Neural crest cell (in vitro differentiated cells): ENCODE results near the gene CCDC137. TPM values are rescaled to one million over a fixed set of nuclear protein-coding genes. Genes with fewer than 3 reads are reported as not detected.

Source experiments
- DNase-seq: peaks from one replicate; pipeline ENCODE4 v3.0.0; 2021; ENCODE audit warnings: low read depth, mixed read lengths, low spot score
- H3K27ac Mint-ChIP-seq: one replicate; pipeline ENCODE4 v1.8.0; 2021; ENCODE audit warnings: mild to moderate bottlenecking, mixed read lengths; ENCODE audit not compliant: unreplicated experiment
- H3K27me3 Mint-ChIP-seq: 2 replicates; pipeline ENCODE4 v1.8.0; 2021; ENCODE audit warnings: low read depth, mild to moderate bottlenecking, mixed read lengths
- H3K36me3 Mint-ChIP-seq: 2 replicates; pipeline ENCODE4 v1.8.0; 2021; ENCODE audit warnings: low read depth, mild to moderate bottlenecking, mixed read lengths
- H3K4me1 Mint-ChIP-seq: 2 replicates; pipeline ENCODE4 v1.8.0; 2021; ENCODE audit warnings: mixed read lengths
- H3K4me3 Mint-ChIP-seq: one replicate; pipeline ENCODE4 v1.8.0; 2021; ENCODE audit warnings: mild to moderate bottlenecking, mixed read lengths
- H3K9me3 Mint-ChIP-seq: 2 replicates; pipeline ENCODE4 v1.8.0; 2021; ENCODE audit warnings: mixed read lengths
- CTCF ChIP-seq: fragments of 200-600 bp; sonication (generic); conservative IDR thresholded peaks from 2 replicates; pipeline ENCODE4 v1.5.0; 2021; ENCODE audit warnings: antibody characterized with exemption, mild to moderate bottlenecking
- total RNA-seq: library from RNA; stranded (reverse); gene quantifications from 2 replicates; pipeline ENCODE4 v1.2.1, GENCODE V29; 2021

The CCDC137 gene
- total RNA-seq, 1 donor from 2014 or later, result 38.3 TPM

- Mint-ChIP-seq H3K27ac (no peak overlapping the region), H3K36me3 (peaks cover 9% of the 10 kb centered on the region), H3K4me1 (peaks cover 11% of the 10 kb centered on the region), H3K4me3 (peak overlapping the region; percentile 16), H3K27me3 (no peaks in the 10 kb centered on the region), H3K9me3 (no peaks in the 10 kb centered on the region)
- no peak for TF ChIP-seq CTCF
- DNase-seq, result no peak
Measured at GRCh38 chr17:81631482-81631881, 35.1 kb upstream of the CCDC137 start.

GRCh38 chr17:81635431-81635830 is 31.1 kb upstream of the CCDC137 start:
- DNase-seq, result no peak
- Mint-ChIP-seq H3K27ac (no peak overlapping the region), H3K9me3 (no peaks in the 10 kb centered on the region), H3K4me1 (peaks cover 14% of the 10 kb centered on the region), H3K4me3 (peak overlapping the region; percentile 96), H3K27me3 (no peaks in the 10 kb centered on the region), H3K36me3 (no peaks in the 10 kb centered on the region)
- TF ChIP-seq CTCF, result no peak

DNA sequence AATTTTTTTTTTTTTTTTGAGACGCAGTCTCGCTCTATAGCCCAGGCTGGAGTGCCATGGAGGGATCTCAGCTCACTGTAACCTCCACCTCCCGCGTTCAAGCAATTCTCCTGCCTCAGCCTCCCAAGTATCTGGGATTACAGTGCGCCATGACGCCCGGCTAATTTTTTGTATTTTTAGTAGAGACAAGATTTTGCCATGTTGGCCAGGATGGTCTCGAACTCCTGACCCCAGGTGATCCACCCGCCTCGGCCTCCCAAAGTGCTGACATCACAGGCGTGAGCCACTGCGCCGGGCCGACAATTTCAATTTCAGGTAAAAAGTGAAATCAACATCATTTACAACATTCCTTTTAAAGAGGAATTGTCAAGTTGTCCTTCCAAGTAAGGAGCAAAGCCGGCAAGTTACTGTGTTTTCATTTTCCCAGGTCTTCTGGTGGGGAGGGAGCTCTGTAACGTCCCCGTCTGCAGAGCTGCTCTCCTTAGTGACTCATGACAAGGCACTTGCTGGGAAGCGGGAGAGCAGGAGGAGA is 30.5 kb upstream of the CCDC137 start:
- no peaks in the 10 kb centered on the region for H3K36me3 Mint-ChIP-seq
- H3K27ac Mint-ChIP-seq, result peak overlapping the region; percentile 96
- no peaks in the 10 kb centered on the region for H3K27me3 Mint-ChIP-seq
- H3K4me1 Mint-ChIP-seq, result peaks cover 14% of the 10 kb centered on the region
- H3K4me3 Mint-ChIP-seq, result peak overlapping the region; percentile 96
- no peak for DNase-seq
- H3K9me3 Mint-ChIP-seq, result no peaks in the 10 kb centered on the region
- TF ChIP-seq CTCF, result no peak

- Mint-ChIP-seq H3K4me3 (peak within 1 kb of the TSS; percentile 96), H3K27me3 (no peaks in the 10 kb centered on the region), H3K9me3 (no peaks in the 10 kb centered on the region), H3K4me1 (peaks cover 14% of the 10 kb centered on the region), H3K27ac (peak within 1 kb of the TSS; percentile 96), H3K36me3 (no peaks in the 10 kb centered on the region)
- peak; percentile 88 for DNase-seq
- TF ChIP-seq CTCF, result no peak
Measured at GRCh38 chr17:81636505-81637288, 29.8 kb upstream of the CCDC137 start, which contains the start of the genes NPLOC4 and TSPAN10. NPLOC4 (minus strand) TSS chr17:81637112; CDS start chr17:81636930, 182 bp downstream. TSPAN10 (plus strand) TSS chr17:81637196; CDS start chr17:81642413, 5,217 bp downstream.

DNA sequence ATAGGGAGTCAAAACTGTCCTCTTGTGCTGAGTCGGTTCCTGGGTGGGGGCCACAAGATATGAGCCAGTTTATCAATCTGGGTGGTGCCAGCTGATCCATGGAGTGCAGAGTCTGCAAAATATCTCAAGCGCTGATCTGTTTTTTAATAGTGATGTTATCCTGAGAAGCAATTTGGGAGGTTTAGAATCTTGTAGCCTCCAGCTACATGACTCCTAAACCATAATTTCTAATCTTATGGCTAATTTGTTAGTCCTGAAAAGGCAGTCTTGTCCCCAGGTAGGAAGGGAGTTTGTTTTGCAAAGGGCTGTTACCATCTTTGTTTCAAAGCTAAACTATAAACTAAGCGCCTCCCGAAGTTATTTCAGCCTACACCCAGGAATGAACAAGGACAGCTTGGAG is 27.9 kb upstream of the CCDC137 start:
- TF ChIP-seq CTCF, result no peak
- no peak overlapping the region for H3K27ac Mint-ChIP-seq
- H3K9me3 Mint-ChIP-seq, result no peaks in the 10 kb centered on the region
- peak overlapping the region; percentile 82 for H3K4me3 Mint-ChIP-seq
- no peak for DNase-seq
- peaks cover 14% of the 10 kb centered on the region for H3K4me1 Mint-ChIP-seq
- H3K36me3 Mint-ChIP-seq, result no peaks in the 10 kb centered on the region
- H3K27me3 Mint-ChIP-seq, result no peaks in the 10 kb centered on the region
